Heart left ventricle (tissue), 13 donors: Measurements from ENCODE around the gene CD300LG.

Experiments used
- CTCF ChIP-seq, 12 donors: fragments of 200-600 bp; sonication (generic) in 4 of 12; IDR thresholded peaks; one replicate each; pipeline versions ENCODE4 v1.5.0 to v1.8.0; 2018 to 2022; ENCODE audit warnings: antibody characterized with exemption in 12 of 12, mild to moderate bottlenecking in 5 of 12
- POLR2A ChIP-seq, 2 donors: fragments of 450-650 bp; IDR thresholded peaks; one replicate each; pipeline ENCODE4 v1.6.1; 2017; ENCODE audit warnings: antibody characterized with exemption in 2 of 2, mild to moderate bottlenecking in 2 of 2, moderate library complexity in 2 of 2
- donor health status: ischemic (EF 13 %, LVEDD 7.1; RV severe dilation, severe dysfunction).
- donor health status: DM: no; HTN: yes; CAD: no.
- donor health status: DM: no; HTN: no; CAD: no.
- donor health status: ischemic (EF 25% LVEDD 6.9; RV normal size, moderate dysfunction).
- donor health status: ischemic (EF 25% LVEDD 5.7; RV mildly dilated, moderate dysfunction).
- donor health status: ischemic (EF 35%, LVEDD 5.7; RV mildly dilated, moderate dysfunction).
- donor health status: nonischemic (EF 11% LVEDD 7.7; RV severe dilation, severe dysfunction).
- donor health status: DM: yes; HTN: yes; CAD: no.
- donor health status: PGD.
- donor health status: ischemic (EF 29% LVEDD 5.4; RV normal size, mild dysfunction).
- donor health status: nonischemic (EF 23%, LVEDD 6.1; RV moderate dilation, normal function).

GRCh38 chr17:43853546-43853945 is 6.6 kb downstream of the CD300LG start:
- TF ChIP-seq CTCF (IDR thresholded peaks at IDR 0.05) (no peak), POLR2A (IDR thresholded peaks at IDR 0.05) (no peak)
